Astrocyte of the cerebellum (primary cell): ENCODE results near the gene MPV17L.
"Not testable (repeated sequence)": the region's sequence is repeated elsewhere in the genome, so short reads cannot be mapped to it uniquely, and the experiment has no call there.

Experiments used
- DNase-seq: peaks from one replicate; pipeline ENCODE4 v3.0.0-alpha.2; 2011; ENCODE audit warnings: low read depth
- H3K4me3 ChIP-seq: 2 replicates; pipeline ENCODE4 v1.5.1; 2011; ENCODE audit warnings: mild to moderate bottlenecking, low read depth, low read length, moderate library complexity
- in situ Hi-C: cut with HindIII; loops from 2 replicates; pipeline ENCODE4 v1.10.0; 2017; ENCODE audit warnings: low sequenced_read_pairs

MPV17L gene

GRCh38 chr16:15395631-15396508 lies at the start of gene MPV17L:
TSS of gene MPV17L (plus strand) at chr16:15395754. CDS start at chr16:15395898, 144 bp downstream.
- in situ Hi-C loops, DNase-seq: not testable (repeated sequence)
- peak within 1 kb of the TSS; percentile 38 for H3K4me3 ChIP-seq

GRCh38 chr16:15348721-15349120 lies 46.8 kb upstream of the MPV17L start:
- DNase-seq, in situ Hi-C loops, H3K4me3 ChIP-seq: not testable (repeated sequence)

- H3K4me3 ChIP-seq, in situ Hi-C loops, DNase-seq: not testable (repeated sequence)
These were observed 44.3 kb upstream of the MPV17L start for GRCh38 chr16:15351251-15351650.

- DNase-seq, H3K4me3 ChIP-seq, in situ Hi-C loops: not testable (repeated sequence)
These were observed 43.8 kb upstream of the MPV17L start for GRCh38 chr16:15351745-15352144.

GRCh38 chr16:15352852-15353251 lies 42.7 kb upstream of the MPV17L start:
- in situ Hi-C loops, H3K4me3 ChIP-seq, DNase-seq: not testable (repeated sequence)

GRCh38 chr16:15354846-15355245 lies 40.7 kb upstream of the MPV17L start:
- H3K4me3 ChIP-seq, in situ Hi-C loops, DNase-seq: not testable (repeated sequence)

GRCh38 chr16:15357495-15357894 lies 38.1 kb upstream of the MPV17L start:
- H3K4me3 ChIP-seq, DNase-seq, in situ Hi-C loops: not testable (repeated sequence)

GRCh38 chr16:15378194-15378593 lies 17.4 kb upstream of the MPV17L start, which contains the start of gene NPIPA5:
TSS of gene NPIPA5 (minus strand) at chr16:15378294. CDS start at chr16:15378294, 0 bp downstream.
- H3K4me3 ChIP-seq, in situ Hi-C loops, DNase-seq: not testable (repeated sequence)

- in situ Hi-C loops, H3K4me3 ChIP-seq, DNase-seq: not testable (repeated sequence)
These were observed 12.7 kb upstream of the MPV17L start for GRCh38 chr16:15382810-15383209.

- H3K4me3 ChIP-seq, in situ Hi-C loops, DNase-seq: not testable (repeated sequence)
These were observed 7.5 kb upstream of the MPV17L start for GRCh38 chr16:15388060-15388459.

GRCh38 chr16:15389916-15390315 lies 5.6 kb upstream of the MPV17L start:
- H3K4me3 ChIP-seq, DNase-seq, in situ Hi-C loops: not testable (repeated sequence)

- in situ Hi-C loops, H3K4me3 ChIP-seq, DNase-seq: not testable (repeated sequence)
These were observed 2.5 kb upstream of the MPV17L start for GRCh38 chr16:15393025-15393424.

GRCh38 chr16:15396509-15396829 lies 915 bp downstream of the MPV17L start:
- in situ Hi-C loops, H3K4me3 ChIP-seq: not testable (repeated sequence)

More at GRCh38 chr16:15396509-15396829, 915 bp downstream of the MPV17L start:
- not testable (repeated sequence) for DNase-seq
